Duodenal mucosa (tissue), 2 donors: ENCODE results near the gene NUP62.
A peak's percentile ranks its signal among the peaks of the same experiment; 100 is the strongest.

ENCODE experiments used
- H3K27ac ChIP-seq: one replicate; pipeline ENCODE4 v1.7.0; 2013; ENCODE audit warnings: low read depth, low read length
- H3K27me3 ChIP-seq, 2 donors: one replicate each; pipeline ENCODE4 v1.7.0; 2013; ENCODE audit warnings: low read length in 2 of 2, control low read depth in 1 of 2; ENCODE audit not compliant: insufficient read depth in 2 of 2, control insufficient read depth in 1 of 2
- H3K36me3 ChIP-seq, 2 donors: one replicate each; pipeline ENCODE4 v1.7.0; 2013; ENCODE audit warnings: low read length in 2 of 2, control low read depth in 1 of 2; ENCODE audit not compliant: insufficient read depth in 2 of 2, control insufficient read depth in 1 of 2
- H3K4me1 ChIP-seq, 2 donors: one replicate each; pipeline ENCODE4 v1.7.0; 2013; ENCODE audit warnings: low read length in 2 of 2, control low read depth in 1 of 2; ENCODE audit not compliant: insufficient read depth in 2 of 2, control insufficient read depth in 1 of 2
- H3K4me3 ChIP-seq, 2 donors: one replicate each; pipeline ENCODE4 v1.7.0; 2013; ENCODE audit warnings: low read length in 2 of 2, low read depth in 1 of 2
- H3K9ac ChIP-seq, 2 donors: one replicate each; pipeline ENCODE4 v1.7.0; 2013; ENCODE audit warnings: low read length in 2 of 2, low read depth in 1 of 2
- H3K9me3 ChIP-seq, 2 donors: one replicate each; pipeline ENCODE4 v1.7.0; 2013; ENCODE audit warnings: low read length in 2 of 2, control low read depth in 1 of 2; ENCODE audit not compliant: control insufficient read depth in 1 of 2

Gene NUP62

DNA sequence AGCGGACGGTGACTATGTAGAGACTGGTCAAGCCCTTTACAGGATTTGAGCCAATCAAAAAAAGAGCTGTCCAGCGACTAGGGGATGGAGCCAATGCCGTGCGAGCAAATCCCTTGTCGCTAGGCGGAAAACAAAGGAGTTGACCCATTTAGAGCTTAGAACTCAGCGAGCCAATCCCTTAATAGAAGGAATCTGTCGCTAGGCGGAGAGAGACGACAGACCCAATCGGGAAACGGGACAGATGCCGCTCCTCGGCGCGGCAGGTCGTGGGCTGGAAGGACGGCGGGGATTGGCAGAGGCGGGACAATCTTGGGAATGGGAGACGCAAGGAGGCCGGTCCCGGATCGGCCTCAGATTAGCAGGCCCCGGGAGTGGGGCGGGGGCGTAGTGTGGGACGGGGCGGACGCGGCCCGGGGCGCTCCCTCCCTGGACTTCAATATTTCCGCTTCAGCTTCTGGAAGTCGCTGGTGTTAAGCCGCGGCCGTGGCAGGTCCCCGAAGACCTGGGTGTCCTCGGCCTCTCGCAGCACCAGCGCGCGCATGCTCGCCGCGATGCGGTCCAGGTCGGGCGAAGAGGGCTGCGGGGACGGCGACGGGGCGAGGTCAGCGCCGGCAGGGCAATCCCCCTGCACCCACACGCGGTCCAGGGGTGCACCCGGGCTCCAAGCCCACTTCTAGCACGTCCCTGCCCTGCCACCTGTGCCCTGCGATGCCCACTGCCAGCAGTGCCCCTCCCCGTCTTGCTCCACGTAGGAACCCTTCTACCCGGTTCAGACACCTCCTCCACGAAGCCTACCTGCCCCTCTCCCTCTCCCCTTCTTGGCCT is 59.6 kb downstream of the NUP62 start:
- peak overlapping the region; percentile 86 to 92 for H3K4me3 ChIP-seq
- peaks cover 2 to 8% of the 10 kb centered on the region in 2 donors for H3K36me3 ChIP-seq
- peaks cover 33 to 45% of the 10 kb centered on the region in 2 donors for H3K4me1 ChIP-seq
- H3K27me3 ChIP-seq: no peaks in the 10 kb centered on the region
- H3K9me3 ChIP-seq: no peaks in the 10 kb centered on the region
- peak overlapping the region; percentile 89 to 98 for H3K9ac ChIP-seq
- H3K27ac ChIP-seq: peak overlapping the region; percentile 95

DNA sequence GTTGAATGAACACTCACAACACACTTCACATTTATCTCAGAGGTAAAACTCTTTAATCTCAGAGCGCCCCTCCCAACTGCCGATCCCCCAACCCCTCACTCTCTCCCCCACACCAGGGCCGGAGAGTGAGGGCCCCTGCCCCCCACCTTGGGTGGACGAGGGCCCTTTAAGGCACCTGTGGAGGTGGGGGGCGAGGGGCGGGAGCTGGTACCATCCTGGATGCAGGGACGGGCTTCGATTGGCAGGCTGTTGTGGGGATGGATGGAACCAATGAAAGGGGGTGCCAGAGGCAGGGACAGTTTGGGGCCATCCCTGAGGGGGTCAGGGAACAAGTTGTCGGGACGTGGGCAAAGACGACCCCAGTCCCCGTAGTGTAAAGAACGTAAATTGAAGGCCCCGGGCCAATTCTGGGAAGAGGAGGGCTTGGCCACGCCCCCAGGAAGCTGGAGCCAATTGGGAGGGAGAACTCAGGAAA is 60.3 kb downstream of the NUP62 start:
- H3K36me3 ChIP-seq: peaks cover 8 to 9% of the 10 kb centered on the region in 2 donors

GRCh38 chr19:49866933-49867782 is 62.1 kb downstream of the NUP62 start, which contains the start of gene PNKP:
Gene PNKP, minus strand, starts transcription at chr19:49867576. Its CDS starts 372 bp downstream, at chr19:49867204.
- Histone ChIP-seq H3K36me3 (peaks cover 13 to 21% of the 10 kb centered on the region in 2 donors), H3K4me1 (peaks cover 34 to 45% of the 10 kb centered on the region in 2 donors), H3K9ac (peak within 1 kb of the TSS; percentile 68 to 78), H3K27ac (peak within 1 kb of the TSS; percentile 95), H3K4me3 (peak within 1 kb of the TSS; percentile 69 to 97), H3K9me3 (no peaks in the 10 kb centered on the region), H3K27me3 (no peaks in the 10 kb centered on the region)

More for the DNA sequence above, 60.3 kb downstream of the NUP62 start:
- H3K27ac ChIP-seq: peak overlapping the region; percentile 53
- peaks cover 34 to 45% of the 10 kb centered on the region in 2 donors for H3K4me1 ChIP-seq
- no peaks in the 10 kb centered on the region for H3K9me3 ChIP-seq
- peak overlapping the region; percentile 23 to 57 for H3K9ac ChIP-seq
- peak overlapping the region; percentile 50 to 60 for H3K4me3 ChIP-seq
- H3K27me3 ChIP-seq: no peaks in the 10 kb centered on the region

DNA sequence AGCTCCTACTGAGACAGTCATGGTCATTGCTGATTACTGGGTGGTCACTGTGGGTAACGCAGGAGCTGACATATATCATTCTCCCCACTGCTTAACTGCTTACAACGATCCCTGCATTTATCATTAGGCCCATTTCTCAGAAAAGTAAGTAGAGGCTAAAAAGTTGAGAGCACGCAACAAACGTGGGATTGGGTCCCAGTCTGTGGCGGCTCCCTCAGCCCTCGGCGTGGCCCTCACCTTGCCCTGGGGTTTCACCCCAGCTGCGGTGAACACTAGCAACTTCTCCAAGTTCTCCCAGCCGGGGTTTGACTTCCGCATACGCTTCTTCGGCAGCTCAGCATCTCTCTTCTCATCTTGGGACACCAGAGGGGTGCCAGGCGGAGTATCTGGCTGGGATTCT is 64.4 kb downstream of the NUP62 start:
- Histone ChIP-seq H3K9me3 (no peaks in the 10 kb centered on the region), H3K9ac (no peak overlapping the region), H3K4me3 (peak overlapping the region in 1 of 2 donors; percentile 17), H3K27ac (no peak overlapping the region), H3K36me3 (peaks cover 19 to 33% of the 10 kb centered on the region in 2 donors), H3K27me3 (no peaks in the 10 kb centered on the region), H3K4me1 (peaks cover 22 to 31% of the 10 kb centered on the region in 2 donors)

DNA sequence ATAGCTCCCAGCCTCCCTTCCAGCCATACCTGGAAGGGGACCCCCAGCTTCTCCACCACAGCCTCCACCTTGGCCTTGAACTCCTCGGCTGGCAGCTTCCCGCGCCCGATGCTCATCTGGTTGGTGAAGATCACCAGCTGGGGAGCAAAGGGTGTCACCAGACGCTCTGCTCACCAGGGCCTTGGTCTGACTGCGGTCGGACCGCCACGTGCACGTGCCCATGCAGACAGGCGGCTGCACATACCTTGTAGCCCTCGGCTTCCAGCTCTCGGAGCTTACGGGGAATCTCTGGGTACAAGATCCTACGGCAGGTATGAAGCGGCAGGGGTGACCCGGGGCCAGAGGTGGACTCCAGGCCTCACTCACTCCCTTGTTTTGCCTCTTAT is 65.4 kb downstream of the NUP62 start:
- Histone ChIP-seq H3K27ac (no peak overlapping the region), H3K4me3 (no peak overlapping the region), H3K9me3 (no peaks in the 10 kb centered on the region), H3K4me1 (peaks cover 22 to 27% of the 10 kb centered on the region in 2 donors), H3K27me3 (no peaks in the 10 kb centered on the region), H3K36me3 (peaks cover 24 to 38% of the 10 kb centered on the region in 2 donors), H3K9ac (no peak overlapping the region)

- H3K4me1 ChIP-seq: peaks cover 22% of the 10 kb centered on the region in 2 donors
- no peak overlapping the region for H3K9ac ChIP-seq
- no peaks in the 10 kb centered on the region for H3K27me3 ChIP-seq
- H3K4me3 ChIP-seq: no peak overlapping the region
- H3K36me3 ChIP-seq: peaks cover 24 to 43% of the 10 kb centered on the region in 2 donors
- H3K9me3 ChIP-seq: no peaks in the 10 kb centered on the region
- H3K27ac ChIP-seq: no peak overlapping the region
Measured at GRCh38 chr19:49863254-49863934, 65.9 kb downstream of the NUP62 start.

DNA sequence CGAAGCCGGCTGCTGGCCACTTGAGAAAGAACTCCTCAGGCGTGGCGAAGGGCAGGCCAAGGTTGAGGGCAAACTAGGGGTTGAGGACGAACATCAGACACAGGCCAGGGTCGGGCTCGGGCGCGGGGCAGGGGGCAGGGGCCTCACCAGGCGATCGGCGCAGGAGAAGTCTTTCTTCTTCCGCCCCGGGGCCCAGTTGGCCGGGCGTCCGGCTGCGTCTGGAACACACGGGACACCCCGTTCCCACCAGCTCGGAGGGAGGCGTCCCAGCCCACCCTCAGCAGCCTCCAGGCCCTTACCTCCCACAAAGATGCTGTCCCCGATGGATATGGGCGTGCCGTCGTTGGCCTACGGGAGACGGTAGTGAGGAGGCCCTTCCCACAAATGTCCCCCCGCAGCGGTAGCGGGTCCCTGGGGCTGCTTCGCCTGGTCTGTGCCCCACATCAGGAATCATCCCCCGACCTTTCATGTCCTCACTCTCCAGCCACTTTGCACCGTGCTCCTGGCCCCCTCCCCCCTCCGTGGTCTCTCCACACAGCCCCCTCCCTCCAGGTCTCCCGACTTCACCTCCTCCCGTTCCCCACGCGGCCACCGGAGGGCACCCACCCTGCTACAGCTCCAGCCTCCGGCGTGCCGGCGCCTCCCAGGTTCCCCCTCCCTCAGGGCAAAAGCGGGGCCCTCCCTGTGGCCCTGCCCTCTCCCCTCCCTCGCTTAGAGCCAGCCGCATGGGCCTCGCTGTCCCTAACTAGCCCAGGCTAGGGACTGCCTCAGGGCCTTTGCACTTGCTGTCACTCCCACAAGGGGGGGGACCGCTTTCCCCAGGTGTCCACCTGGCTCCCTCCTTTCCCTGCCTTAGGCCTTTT is 66.7 kb downstream of the NUP62 start:
- no peak overlapping the region for H3K4me3 ChIP-seq
- H3K27me3 ChIP-seq: no peaks in the 10 kb centered on the region
- peaks cover 24 to 51% of the 10 kb centered on the region in 2 donors for H3K36me3 ChIP-seq
- H3K9me3 ChIP-seq: no peaks in the 10 kb centered on the region
- H3K4me1 ChIP-seq: peaks cover 18 to 22% of the 10 kb centered on the region in 2 donors
- H3K9ac ChIP-seq: no peak overlapping the region
- H3K27ac ChIP-seq: no peak overlapping the region

- no peaks in the 10 kb centered on the region for H3K9me3 ChIP-seq
- no peak overlapping the region for H3K4me3 ChIP-seq
- peaks cover 24 to 59% of the 10 kb centered on the region in 2 donors for H3K36me3 ChIP-seq
- H3K27ac ChIP-seq: no peak overlapping the region
- H3K27me3 ChIP-seq: no peaks in the 10 kb centered on the region
- H3K9ac ChIP-seq: no peak overlapping the region
- H3K4me1 ChIP-seq: peaks cover 18 to 22% of the 10 kb centered on the region in 2 donors
Measured at GRCh38 chr19:49861541-49862378, 67.5 kb downstream of the NUP62 start.
